Panc1 (cell line): ENCODE results near the gene SRSF2. TPM values are rescaled to one million over a fixed set of nuclear protein-coding genes. Genes with fewer than 3 reads are reported as not detected.

ENCODE experiments used
- ATAC-seq: fragments of 200-7000 bp; cut with Tn5 transposase; 2 replicates; pipeline ENCODE4 v1.9.1; 2020; ENCODE audit warnings: mild to moderate bottlenecking, moderate library complexity
- BruUV-seq: library from RNA; stranded (reverse); fragments of 400-500 nt; replicated peaks from 2 replicates; lab custom pipeline; 2021; lab: Mats Ljungman, UMichigan
- CTCF ChIA-PET: fragments of 300-600 bp; sonication (Branson Sonifier 250); formaldehyde crosslinking; loops from one replicate; lab custom pipeline; 2022; ENCODE audit warnings: antibody characterized with exemption; lab: Charles Lee
- POLR2A ChIA-PET: fragments of 300-600 bp; sonication (Branson Sonifier 250); formaldehyde crosslinking; loops from one replicate; lab custom pipeline; 2022; ENCODE audit warnings: antibody characterized with exemption; lab: Charles Lee
- DNase-seq: peaks from one replicate; pipeline ENCODE4 v3.0.0-alpha.2; 2010; ENCODE audit warnings: low read depth, low spot score
- H3K27ac ChIP-seq: 2 replicates; pipeline ENCODE4 v1.5.1; 2011; ENCODE audit warnings: mild to moderate bottlenecking, low read length, inconsistent platforms
- H3K27me3 ChIP-seq: fragments of 200-500 bp; sonication (Bioruptor generic); 2 replicates; pipeline ENCODE4 v1.6.0; 2014; ENCODE audit warnings: low read length, inconsistent platforms; ENCODE audit not compliant: control insufficient read depth, insufficient read depth
- H3K36me3 ChIP-seq: fragments of 200-500 bp; sonication (Bioruptor generic); 2 replicates; pipeline ENCODE4 v1.5.1; 2014; ENCODE audit warnings: inconsistent platforms, mild to moderate bottlenecking, low read length, moderate library complexity; ENCODE audit not compliant: control insufficient read depth, insufficient read depth
- H3K4me1 ChIP-seq: 2 replicates; pipeline ENCODE4 v1.5.1; 2011; ENCODE audit warnings: inconsistent platforms, mild to moderate bottlenecking, low read length, moderate library complexity; ENCODE audit not compliant: control insufficient read depth, insufficient read depth
- H3K4me3 ChIP-seq, 2 experiments: 2 replicates each; pipeline ENCODE4 v1.5.1; 2011 to 2012; ENCODE audit warnings: low read depth in 2 of 2, low read length in 2 of 2, mild to moderate bottlenecking in 2 of 2, inconsistent platforms in 1 of 2, moderate library complexity in 1 of 2
- H3K9me3 ChIP-seq: fragments of 200-500 bp; sonication (Bioruptor generic); 2 replicates; pipeline ENCODE4 v1.5.1; 2014; ENCODE audit warnings: low read depth, mild to moderate bottlenecking, inconsistent platforms, low read length, moderate library complexity; ENCODE audit not compliant: control insufficient read depth, insufficient read depth
- POLR2AphosphoS5 ChIP-seq: IDR thresholded peaks from 2 replicates; pipeline ENCODE4 v1.6.1; 2012; ENCODE audit warnings: mild to moderate bottlenecking, low read depth, low read length, moderate library complexity
- SIN3A ChIP-seq: IDR thresholded peaks from 2 replicates; pipeline ENCODE4 v1.6.1; 2012; ENCODE audit warnings: low read depth, mild to moderate bottlenecking, low read length, moderate library complexity, borderline replicate concordance; ENCODE audit not compliant: insufficient read depth
- TCF7L2 ChIP-seq: IDR thresholded peaks from 2 replicates; pipeline ENCODE4 v1.6.1; 2011; ENCODE audit warnings: mild to moderate bottlenecking, low read depth, low read length, inconsistent platforms
- in situ Hi-C: cut with HindIII; loops from 2 replicates; pipeline ENCODE4 v1.10.0; 2016; ENCODE audit warnings: low sequenced_read_pairs, low pct_unique_long_range_greater_than_20kb
- intact Hi-C: fragments of 100-400 bp; cut with micrococcal nuclease; formaldehyde crosslinking; loops from one replicate; pipeline ENCODE4 v1.10.0; 2022; ENCODE audit not compliant: unreplicated experiment
- total RNA-seq: library from RNA; stranded (reverse); gene quantifications from one replicate; pipeline ENCODE4 v1.2.1, GENCODE V29; 2021; ENCODE audit not compliant: unreplicated experiment
- TF ChIP-seq, protein P1 (sequence below), 2 experiments: IDR thresholded peaks; 2 replicates each; pipeline ENCODE4 v1.6.1; 2011 to 2012; ENCODE audit warnings: low read depth in 2 of 2, control low read depth in 1 of 2, low read length in 1 of 2, mild to moderate bottlenecking in 1 of 2, moderate library complexity in 1 of 2; ENCODE audit not compliant: insufficient read depth in 1 of 2
- TF ChIP-seq, protein P2 (sequence below): fragments of 450-650 bp; IDR thresholded peaks from 2 replicates; pipeline ENCODE4 v1.5.1; 2017; ENCODE audit warnings: mild to moderate bottlenecking

The SRSF2 gene
- total RNA-seq, 1 experiment from 2014 or later: 436 TPM

DNA sequence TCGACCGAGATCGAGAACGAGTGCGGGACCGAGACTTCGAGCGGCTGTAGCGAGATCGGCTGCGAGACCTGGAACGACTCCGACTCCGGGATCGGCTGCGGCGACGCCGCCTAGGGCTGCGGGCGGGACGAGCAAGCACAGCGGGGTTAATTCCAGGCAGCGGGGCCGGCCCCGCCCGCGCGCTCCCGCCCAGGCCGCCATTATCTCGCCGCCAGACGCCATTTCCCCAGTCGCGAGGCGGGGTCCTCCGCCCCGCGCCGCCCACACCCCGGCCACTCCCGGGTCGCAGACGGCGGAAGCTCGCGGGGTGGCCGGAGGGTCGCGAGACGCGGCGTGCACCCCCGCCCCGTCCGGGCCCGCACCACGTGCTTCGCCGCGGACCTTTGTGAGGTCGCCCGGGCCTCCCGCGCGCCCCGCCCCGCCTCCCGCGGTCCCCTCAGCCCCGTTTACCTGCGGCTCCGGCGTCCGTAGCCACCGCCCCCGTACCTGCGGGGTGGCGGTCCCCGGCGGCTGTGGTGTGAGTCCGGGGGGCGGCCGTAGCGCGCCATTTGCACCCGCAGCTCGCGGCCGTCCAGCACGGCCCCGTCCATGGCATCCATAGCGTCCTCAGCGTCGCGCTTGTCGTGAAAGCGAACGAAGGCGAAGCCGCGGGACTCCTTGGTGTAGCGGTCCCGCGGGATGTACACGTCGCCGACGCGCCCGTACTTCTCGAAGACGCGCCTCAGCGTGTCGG, 616 bp downstream of the SRSF2 start:
- Histone ChIP-seq H3K4me3 (peak overlapping the region; percentile 96 to 97), H3K27ac (peak overlapping the region; percentile 98), H3K36me3 (peaks cover 50% of the 10 kb centered on the region), H3K27me3 (no peaks in the 10 kb centered on the region), H3K9me3 (no peaks in the 10 kb centered on the region), H3K4me1 (peaks cover 42% of the 10 kb centered on the region)
- ATAC-seq (peak; percentile 13), DNase-seq (no peak)
- ChIA-PET CTCF (no interaction called here), POLR2A (interaction anchor here (0.5 to 0.7 kb wide), 2 partner anchors 9 to 1405 kb away, joined by 3 to 10 read pairs; no protein-coding TSS in a partner anchor)
- TF ChIP-seq, protein P1, sequence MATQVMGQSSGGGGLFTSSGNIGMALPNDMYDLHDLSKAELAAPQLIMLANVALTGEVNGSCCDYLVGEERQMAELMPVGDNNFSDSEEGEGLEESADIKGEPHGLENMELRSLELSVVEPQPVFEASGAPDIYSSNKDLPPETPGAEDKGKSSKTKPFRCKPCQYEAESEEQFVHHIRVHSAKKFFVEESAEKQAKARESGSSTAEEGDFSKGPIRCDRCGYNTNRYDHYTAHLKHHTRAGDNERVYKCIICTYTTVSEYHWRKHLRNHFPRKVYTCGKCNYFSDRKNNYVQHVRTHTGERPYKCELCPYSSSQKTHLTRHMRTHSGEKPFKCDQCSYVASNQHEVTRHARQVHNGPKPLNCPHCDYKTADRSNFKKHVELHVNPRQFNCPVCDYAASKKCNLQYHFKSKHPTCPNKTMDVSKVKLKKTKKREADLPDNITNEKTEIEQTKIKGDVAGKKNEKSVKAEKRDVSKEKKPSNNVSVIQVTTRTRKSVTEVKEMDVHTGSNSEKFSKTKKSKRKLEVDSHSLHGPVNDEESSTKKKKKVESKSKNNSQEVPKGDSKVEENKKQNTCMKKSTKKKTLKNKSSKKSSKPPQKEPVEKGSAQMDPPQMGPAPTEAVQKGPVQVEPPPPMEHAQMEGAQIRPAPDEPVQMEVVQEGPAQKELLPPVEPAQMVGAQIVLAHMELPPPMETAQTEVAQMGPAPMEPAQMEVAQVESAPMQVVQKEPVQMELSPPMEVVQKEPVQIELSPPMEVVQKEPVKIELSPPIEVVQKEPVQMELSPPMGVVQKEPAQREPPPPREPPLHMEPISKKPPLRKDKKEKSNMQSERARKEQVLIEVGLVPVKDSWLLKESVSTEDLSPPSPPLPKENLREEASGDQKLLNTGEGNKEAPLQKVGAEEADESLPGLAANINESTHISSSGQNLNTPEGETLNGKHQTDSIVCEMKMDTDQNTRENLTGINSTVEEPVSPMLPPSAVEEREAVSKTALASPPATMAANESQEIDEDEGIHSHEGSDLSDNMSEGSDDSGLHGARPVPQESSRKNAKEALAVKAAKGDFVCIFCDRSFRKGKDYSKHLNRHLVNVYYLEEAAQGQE (IDR thresholded peaks at IDR 0.05; ENCODE audit: insufficient read depth in 1 of 2, low read depth in 2 of 2, low read length in 1 of 2): no peak
- peak; percentile 90; the same call in 1 of the 2 replicates for TF ChIP-seq SIN3A
- BruUV-seq: no TSS peak
- in situ Hi-C loops (no loop called here), intact Hi-C loops (no loop called here)

- ATAC-seq (no peak), DNase-seq (no peak)
- Histone ChIP-seq H3K4me1 (peaks cover 41% of the 10 kb centered on the region), H3K36me3 (peaks cover 47% of the 10 kb centered on the region), H3K27ac (peak overlapping the region; percentile 98), H3K4me3 (peak overlapping the region; percentile 96 to 97), H3K27me3 (no peaks in the 10 kb centered on the region), H3K9me3 (no peaks in the 10 kb centered on the region)
- intact Hi-C loops (no loop called here), in situ Hi-C loops (no loop called here)
- CTCF ChIA-PET: no interaction called here
- no TSS peak for BruUV-seq
- TF ChIP-seq, protein P1 (IDR thresholded peaks at IDR 0.05; ENCODE audit: insufficient read depth in 1 of 2, low read depth in 2 of 2, low read length in 1 of 2): no peak
- TF ChIP-seq TCF7L2: no peak
- TF ChIP-seq SIN3A: no peak
- TF ChIP-seq POLR2AphosphoS5: no peak
- TF ChIP-seq, protein P2, sequence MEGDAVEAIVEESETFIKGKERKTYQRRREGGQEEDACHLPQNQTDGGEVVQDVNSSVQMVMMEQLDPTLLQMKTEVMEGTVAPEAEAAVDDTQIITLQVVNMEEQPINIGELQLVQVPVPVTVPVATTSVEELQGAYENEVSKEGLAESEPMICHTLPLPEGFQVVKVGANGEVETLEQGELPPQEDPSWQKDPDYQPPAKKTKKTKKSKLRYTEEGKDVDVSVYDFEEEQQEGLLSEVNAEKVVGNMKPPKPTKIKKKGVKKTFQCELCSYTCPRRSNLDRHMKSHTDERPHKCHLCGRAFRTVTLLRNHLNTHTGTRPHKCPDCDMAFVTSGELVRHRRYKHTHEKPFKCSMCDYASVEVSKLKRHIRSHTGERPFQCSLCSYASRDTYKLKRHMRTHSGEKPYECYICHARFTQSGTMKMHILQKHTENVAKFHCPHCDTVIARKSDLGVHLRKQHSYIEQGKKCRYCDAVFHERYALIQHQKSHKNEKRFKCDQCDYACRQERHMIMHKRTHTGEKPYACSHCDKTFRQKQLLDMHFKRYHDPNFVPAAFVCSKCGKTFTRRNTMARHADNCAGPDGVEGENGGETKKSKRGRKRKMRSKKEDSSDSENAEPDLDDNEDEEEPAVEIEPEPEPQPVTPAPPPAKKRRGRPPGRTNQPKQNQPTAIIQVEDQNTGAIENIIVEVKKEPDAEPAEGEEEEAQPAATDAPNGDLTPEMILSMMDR: no peak
- POLR2A ChIA-PET: interaction anchor here (0.6 to 0.7 kb wide), 3 partner anchors 173 to 1406 kb away, joined by 3 to 5 read pairs (median 3); no protein-coding TSS in a partner anchor
Measured at GRCh38 chr17:76735586-76736348, 1.4 kb downstream of the SRSF2 start.
